ENCODE data around the gene TLR8. TPM values are rescaled to one million over a fixed set of nuclear protein-coding genes. Genes with fewer than 3 reads are reported as not detected.

TLR8 gene
- not detected in 2 replicates for polyA plus RNA-seq (2012; rRNA removed)
- polyA plus RNA-seq (2012; cell fraction: cytosol; rRNA removed), result not detected in 2 replicates
- not detected in 2 replicates for polyA plus RNA-seq (2012; cell fraction: nucleus; rRNA removed)

- Histone ChIP-seq H3F3A (replicated peaks; ENCODE audit: insufficient read depth) (no peaks in the 10 kb centered on the region), H3K9me3 (no peaks in the 10 kb centered on the region), H3K4me1 (ENCODE audit: control insufficient read depth in 1 of 2, insufficient read depth in 2 of 2, low read depth in 1 of 2, low read length in 1 of 2) (no peaks in the 10 kb centered on the region), H2AFZ (ENCODE audit: low read depth) (no peak within 1 kb of the TSS), H3K9me2 (no peaks in the 10 kb centered on the region), H4K20me1 (ENCODE audit: insufficient read depth) (no peaks in the 10 kb centered on the region), H3K27ac (ENCODE audit: low read depth in 2 of 2, low read length in 1 of 2) (no peak within 1 kb of the TSS), H3K27me3 (ENCODE audit: insufficient read depth) (peaks cover 16% of the 10 kb centered on the region; the same call in 1 of the 2 replicates), H3K79me2 (ENCODE audit: insufficient read depth) (no peaks in the 10 kb centered on the region), H3K4me3 (ENCODE audit: low read depth in 2 of 2, low read length in 1 of 2) (no peak within 1 kb of the TSS), H3K9ac (no peak within 1 kb of the TSS), H3K4me2 (no peak within 1 kb of the TSS), H3K36me3 (replicated peaks in 1 of 2; ENCODE audit: control insufficient read depth in 1 of 2, insufficient read depth in 2 of 2, low read length in 1 of 2) (no peaks in the 10 kb centered on the region)
- DNase-seq, result no peak
- no peak for TF ChIP-seq JUND (IDR thresholded peaks at IDR 0.05)
- TF ChIP-seq CHD2 (IDR thresholded peaks at IDR 0.05; ENCODE audit: low read length, partially characterized antibody), result no peak
- TF ChIP-seq RCOR1 (IDR thresholded peaks at IDR 0.05; ENCODE audit: low read length), result no peak
- TF ChIP-seq ZBTB33 (IDR thresholded peaks at IDR 0.05; ENCODE audit: borderline replicate concordance, low read depth), result no peak
- no peak for TF ChIP-seq IRF3 (IDR thresholded peaks at IDR 0.05; ENCODE audit: low read depth, low read length)
- no peak for TF ChIP-seq TCF12 (IDR thresholded peaks at IDR 0.05)
- no peak for TF ChIP-seq TAF1 (IDR thresholded peaks at IDR 0.05; ENCODE audit: borderline replicate concordance, low read depth, low read length)
- TF ChIP-seq RXRA (IDR thresholded peaks at IDR 0.05; ENCODE audit: borderline replicate concordance, low read depth), result no peak
- TF ChIP-seq SIN3A (IDR thresholded peaks at IDR 0.05; ENCODE audit: borderline replicate concordance, low read depth, low read length), result no peak
- 47% methylated on average over 15 of the region's 15 CpGs for WGBS (ENCODE audit: low lambda C conversion rate)
- POLR2A ChIA-PET, result no interaction called here
- CTCF ChIA-PET, result interaction anchor here (0.7 kb wide), 1 partner anchor 582 kb away, joined by 3 read pairs; no protein-coding TSS in a partner anchor
These were observed at the start of gene TLR8 for GRCh38 chrX:12906046-12906761. TLR8 (plus strand) TSS chrX:12906620; CDS start chrX:12906707, 87 bp downstream.

GRCh38 chrX:12865359-12865758, 41.1 kb upstream of the TLR8 start:
- Histone ChIP-seq H3K4me2 (no peak overlapping the region), H3K79me2 (ENCODE audit: insufficient read depth) (no peaks in the 10 kb centered on the region), H3F3A (replicated peaks; ENCODE audit: insufficient read depth) (no peaks in the 10 kb centered on the region), H3K9me2 (no peaks in the 10 kb centered on the region), H3K36me3 (replicated peaks in 1 of 2; ENCODE audit: control insufficient read depth in 1 of 2, insufficient read depth in 2 of 2, low read length in 1 of 2) (no peaks in the 10 kb centered on the region), H3K27me3 (ENCODE audit: insufficient read depth) (no peaks in the 10 kb centered on the region), H4K20me1 (ENCODE audit: insufficient read depth) (no peaks in the 10 kb centered on the region), H3K4me3 (ENCODE audit: low read depth in 2 of 2, low read length in 1 of 2) (no peak overlapping the region), H3K9ac (no peak overlapping the region), H2AFZ (ENCODE audit: low read depth) (no peak overlapping the region), H3K27ac (ENCODE audit: low read depth in 2 of 2, low read length in 1 of 2) (no peak overlapping the region), H3K9me3 (no peaks in the 10 kb centered on the region), H3K4me1 (ENCODE audit: control insufficient read depth in 1 of 2, insufficient read depth in 2 of 2, low read depth in 1 of 2, low read length in 1 of 2) (peaks cover 0 to 3% of the 10 kb centered on the region in 2 experiments; a peak in 1 of 4 replicates)
- ChIA-PET CTCF (no interaction called here), POLR2A (no interaction called here)
- TF ChIP-seq RFX5 (IDR thresholded peaks at IDR 0.05; ENCODE audit: low read length) (no peak), FOXM1 (IDR thresholded peaks at IDR 0.05; ENCODE audit: low read depth) (no peak), RCOR1 (IDR thresholded peaks at IDR 0.05; ENCODE audit: low read length) (no peak), RAD21 (IDR thresholded peaks at IDR 0.05; ENCODE audit: low read length) (no peak), FOXJ3 (CRISPR knock-in tag; IDR thresholded peaks at IDR 0.05) (no peak), ZBTB33 (IDR thresholded peaks at IDR 0.05; ENCODE audit: borderline replicate concordance, low read depth) (no peak), MEF2A (IDR thresholded peaks at IDR 0.05; ENCODE audit: borderline replicate concordance, low read depth) (no peak), CHD2 (IDR thresholded peaks at IDR 0.05; ENCODE audit: low read length, partially characterized antibody) (no peak), TEAD4 (IDR thresholded peaks at IDR 0.05; ENCODE audit: borderline replicate concordance, insufficient read depth) (no peak), FOSL2 (IDR thresholded peaks at IDR 0.05; ENCODE audit: borderline replicate concordance, low read depth) (no peak), CTCF (IDR thresholded peaks at IDR 0.05) (no peak), NRF1 (IDR thresholded peaks at IDR 0.05; ENCODE audit: low read depth, low read length) (no peak), MXI1 (IDR thresholded peaks at IDR 0.05; ENCODE audit: low read depth, low read length) (no peak)
- DNase-seq, result no peak
- 17% methylated on average over 7 of the region's 7 CpGs for WGBS (ENCODE audit: low lambda C conversion rate)

Measured in SK-N-SH (cell line).